Activated gamma-delta T cell treated with Interleukin-2 at 50 U/mL for 16 hours (primary cell): ENCODE results near the gene PCDHAC2.

Experiments
- DNase-seq: peaks from one replicate; pipeline ENCODE4 v3.0.0-alpha.2; 2020

Gene PCDHAC2

DNA sequence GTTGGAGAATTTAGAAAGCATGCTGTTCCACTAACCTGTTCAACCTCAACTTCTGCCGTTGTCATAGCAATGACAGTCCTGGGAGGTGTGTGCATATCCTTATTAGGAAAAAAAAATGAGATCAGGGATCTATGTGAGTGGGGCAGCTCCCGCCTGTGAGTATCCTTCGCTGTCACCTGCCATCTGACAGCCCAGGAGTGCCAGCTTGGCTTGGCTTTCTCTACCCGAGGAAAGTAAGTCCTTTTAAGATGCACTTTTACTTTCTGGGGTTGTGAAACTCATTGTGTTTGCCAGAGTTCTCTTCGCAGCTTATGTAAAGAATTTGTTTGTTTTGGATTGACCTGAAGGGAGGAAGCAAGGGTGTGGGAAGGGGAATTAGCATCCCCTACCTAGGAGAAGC is 21.8 kb downstream of the PCDHAC2 start:
- DNase-seq: no peak

DNA sequence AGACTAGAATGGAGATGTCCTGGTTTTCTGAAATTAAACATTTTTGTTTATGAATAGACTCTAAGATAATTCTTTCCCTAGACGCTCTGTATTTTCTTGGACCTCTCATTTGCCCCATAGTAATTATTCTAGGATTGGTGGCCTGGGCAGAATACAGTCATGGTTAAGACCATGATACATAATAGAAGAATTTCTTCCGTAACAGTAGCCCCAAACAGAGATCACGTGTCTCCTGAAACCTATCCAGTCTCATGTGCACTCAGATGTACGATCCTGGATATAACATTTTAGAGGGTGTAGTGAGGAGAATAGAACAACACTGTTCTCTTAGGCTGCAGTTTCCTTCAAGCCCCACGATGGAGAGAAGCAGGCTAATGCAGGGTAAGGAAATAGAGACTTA is 22.3 kb downstream of the PCDHAC2 start:
- no peak for DNase-seq

DNA sequence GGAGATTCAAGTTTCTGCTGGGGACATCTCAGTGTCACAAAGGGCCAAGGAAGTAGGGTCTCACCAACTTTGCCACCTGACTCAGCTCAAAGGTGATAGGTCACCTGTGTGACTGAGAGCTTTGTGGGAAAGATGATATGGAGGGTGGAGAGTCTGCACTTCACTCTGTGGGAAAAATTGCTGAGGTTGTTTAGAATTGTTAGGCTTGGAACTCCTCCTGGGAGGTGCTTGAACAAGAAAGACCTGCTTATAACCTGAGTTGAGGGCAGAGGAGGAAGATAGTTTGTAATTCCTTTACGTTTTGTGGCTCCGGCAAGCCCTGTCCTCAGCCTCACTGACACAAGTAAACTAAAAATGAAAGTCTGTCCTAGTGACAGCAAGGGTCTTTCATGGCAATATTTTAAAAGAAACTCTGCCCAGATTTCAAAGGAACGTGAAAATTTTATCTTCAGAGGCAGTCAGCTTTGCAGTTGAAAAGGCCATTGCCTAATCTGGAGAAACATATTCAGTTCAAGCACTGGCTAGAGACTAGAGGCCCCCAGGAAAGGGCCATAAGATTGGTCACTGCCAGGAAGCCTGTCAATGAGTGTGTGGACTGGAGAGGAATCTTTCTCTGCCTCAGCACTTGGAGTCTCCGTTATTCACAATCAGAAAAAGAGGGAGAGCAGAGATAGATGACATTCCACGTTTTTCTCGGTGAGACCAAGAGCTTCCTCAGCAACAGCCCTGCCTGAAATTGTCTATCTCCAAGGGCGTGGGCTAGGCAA is 23.2 kb downstream of the PCDHAC2 start:
- no peak for DNase-seq

DNA sequence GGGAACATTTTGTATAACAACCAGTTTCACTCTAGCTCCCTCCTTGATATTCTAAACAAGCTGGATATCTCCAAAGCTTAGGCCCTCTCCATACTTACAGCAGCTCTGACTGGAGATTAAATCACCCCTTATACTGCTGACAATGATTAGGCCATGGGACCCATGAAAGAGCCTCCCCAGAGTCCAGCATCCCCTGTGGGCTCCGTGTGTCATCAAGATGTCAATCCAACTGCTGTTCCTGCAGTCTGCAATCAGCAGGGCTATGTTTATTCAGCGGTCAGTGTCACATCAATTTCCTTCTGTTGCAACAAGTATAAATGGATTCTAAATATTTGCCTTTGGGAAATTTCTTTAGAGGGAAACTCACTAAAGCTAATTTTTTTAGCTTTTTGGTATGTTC is 26.6 kb downstream of the PCDHAC2 start:
- no peak for DNase-seq

DNA sequence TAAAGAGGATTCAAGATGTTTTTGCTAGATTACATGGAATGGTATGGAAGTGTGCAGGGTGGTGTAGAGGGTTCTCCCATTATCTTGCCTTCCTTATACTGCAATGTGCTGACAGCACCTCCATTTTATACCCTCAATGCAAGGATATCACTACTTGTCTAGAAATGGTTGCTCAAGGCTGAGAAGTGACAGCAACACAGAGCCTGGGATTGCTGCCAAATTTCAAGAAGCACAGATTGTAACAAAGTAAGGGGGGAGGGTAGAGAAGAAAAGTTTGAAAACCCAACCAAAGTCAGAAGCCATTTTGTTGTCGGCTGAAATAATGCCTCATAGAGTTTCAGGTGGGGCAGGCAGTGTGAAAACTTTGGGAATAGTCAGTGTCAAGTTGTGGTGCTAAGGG is 29.8 kb downstream of the PCDHAC2 start:
- DNase-seq: no peak

DNA sequence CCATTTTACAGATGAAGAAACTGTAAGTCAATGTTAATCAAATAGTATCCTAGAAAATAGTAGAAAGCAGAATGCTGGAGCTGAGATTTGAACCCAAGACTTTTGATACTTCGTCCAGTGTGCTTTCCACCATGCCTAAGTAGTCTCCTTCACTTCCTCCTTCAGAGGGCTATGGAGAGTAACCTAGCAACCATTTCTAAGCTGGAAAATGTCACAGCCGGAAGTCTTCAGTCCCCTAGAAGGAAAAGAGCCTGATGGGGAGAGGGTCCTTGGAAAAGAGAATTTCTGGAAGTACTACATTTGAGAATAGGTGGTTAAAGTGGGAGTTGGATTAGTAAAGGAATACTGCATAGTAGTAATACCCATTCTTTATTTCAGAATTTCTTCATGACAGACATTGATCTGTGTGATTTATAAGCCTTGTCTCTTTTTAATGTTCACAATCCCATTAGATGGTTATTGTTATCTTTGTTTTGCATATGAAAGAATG is 32.7 kb downstream of the PCDHAC2 start:
- no peak for DNase-seq

DNA sequence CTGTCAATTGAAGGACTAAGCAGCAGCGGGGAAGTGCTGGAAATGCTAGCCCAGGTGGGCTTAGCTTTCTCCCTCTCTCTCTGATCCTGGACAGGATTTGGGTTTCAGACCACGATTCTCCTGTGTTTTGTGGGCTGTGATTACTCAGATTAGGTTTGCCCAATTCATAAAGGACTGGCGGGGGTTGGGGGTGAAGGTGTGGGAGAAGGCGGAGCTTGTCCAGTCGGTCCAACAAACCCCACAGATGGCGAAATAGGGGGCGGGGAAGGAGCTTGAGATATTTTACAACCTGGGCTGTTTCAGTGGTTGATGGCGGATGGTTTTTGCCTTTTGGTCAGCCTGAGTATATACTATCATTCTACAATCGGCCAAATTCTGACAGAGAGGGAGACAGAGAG is 35.2 kb downstream of the PCDHAC2 start:
- no peak for DNase-seq

DNA sequence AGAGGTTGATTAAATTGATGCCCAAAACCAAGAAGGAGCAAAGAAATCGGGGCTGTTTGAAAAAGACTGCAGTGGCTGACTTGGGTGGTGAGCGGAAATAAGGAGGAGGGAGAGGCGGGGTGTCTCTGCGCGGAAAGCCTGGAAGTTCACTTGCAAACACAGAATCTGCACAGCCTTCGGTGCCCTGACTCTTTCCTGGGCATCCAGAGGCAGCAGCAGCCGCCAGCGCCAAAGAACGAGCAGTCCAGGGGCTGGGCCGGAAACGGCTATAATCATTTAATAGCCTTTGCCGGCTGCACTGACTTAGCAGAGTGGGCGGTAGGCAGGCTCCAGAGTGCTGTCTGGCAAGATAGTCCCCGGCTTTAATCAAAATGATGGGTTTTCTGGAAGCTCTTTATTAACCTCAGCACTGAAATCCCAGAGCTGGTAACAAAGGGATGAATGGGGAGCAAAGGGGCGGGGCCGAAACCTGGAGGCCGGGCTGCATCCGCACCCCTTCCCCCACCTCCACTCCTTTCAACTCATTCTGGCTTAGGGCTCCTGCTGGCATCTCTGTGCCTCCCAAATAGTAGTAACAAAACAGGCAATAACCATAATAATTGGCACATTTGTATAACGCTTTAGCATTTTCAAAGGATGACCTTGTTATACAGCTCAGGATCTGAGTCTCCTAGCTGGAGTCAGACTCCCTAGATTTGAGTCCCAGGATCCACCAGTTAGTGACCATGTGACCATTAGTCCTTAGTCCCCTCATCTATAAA is 35.7 kb downstream of the PCDHAC2 start:
- no peak for DNase-seq

DNA sequence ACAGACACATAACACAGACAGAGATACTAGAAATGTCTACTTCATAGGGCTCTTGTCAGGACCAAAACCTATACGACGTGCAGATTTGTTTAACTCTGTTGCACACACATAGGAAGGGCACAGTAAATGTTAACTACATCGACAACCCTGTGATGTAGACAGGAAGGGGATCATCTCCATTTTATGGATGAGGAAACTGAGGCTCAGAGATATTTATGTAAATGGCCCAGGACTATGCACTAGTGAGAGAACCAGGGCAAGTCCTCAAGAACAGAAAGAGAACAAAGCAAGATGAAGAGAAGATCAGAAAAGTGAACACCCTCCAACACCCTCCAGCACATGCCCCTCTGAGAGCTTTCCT is 36.3 kb downstream of the PCDHAC2 start:
- DNase-seq: no peak

DNA sequence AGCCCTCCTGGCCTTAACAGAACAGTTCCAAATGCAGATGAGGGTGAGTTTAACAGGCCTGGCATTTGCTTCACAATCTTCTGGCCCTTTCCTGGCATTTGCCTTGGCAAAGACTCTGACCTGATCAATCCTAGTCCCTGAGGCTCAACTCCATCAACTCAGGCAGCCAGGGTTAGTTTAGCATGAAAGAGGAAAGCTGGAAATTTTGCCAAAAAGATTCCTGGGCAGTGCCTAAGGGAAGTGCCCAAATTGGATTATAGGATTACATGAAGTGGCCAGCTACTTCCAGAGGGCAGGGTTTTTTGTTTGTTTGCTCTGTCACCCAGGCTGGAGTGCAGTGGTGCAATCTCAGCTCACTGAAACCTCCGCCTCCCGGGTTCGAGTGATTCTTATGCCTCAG is 36.8 kb downstream of the PCDHAC2 start:
- no peak for DNase-seq

DNA sequence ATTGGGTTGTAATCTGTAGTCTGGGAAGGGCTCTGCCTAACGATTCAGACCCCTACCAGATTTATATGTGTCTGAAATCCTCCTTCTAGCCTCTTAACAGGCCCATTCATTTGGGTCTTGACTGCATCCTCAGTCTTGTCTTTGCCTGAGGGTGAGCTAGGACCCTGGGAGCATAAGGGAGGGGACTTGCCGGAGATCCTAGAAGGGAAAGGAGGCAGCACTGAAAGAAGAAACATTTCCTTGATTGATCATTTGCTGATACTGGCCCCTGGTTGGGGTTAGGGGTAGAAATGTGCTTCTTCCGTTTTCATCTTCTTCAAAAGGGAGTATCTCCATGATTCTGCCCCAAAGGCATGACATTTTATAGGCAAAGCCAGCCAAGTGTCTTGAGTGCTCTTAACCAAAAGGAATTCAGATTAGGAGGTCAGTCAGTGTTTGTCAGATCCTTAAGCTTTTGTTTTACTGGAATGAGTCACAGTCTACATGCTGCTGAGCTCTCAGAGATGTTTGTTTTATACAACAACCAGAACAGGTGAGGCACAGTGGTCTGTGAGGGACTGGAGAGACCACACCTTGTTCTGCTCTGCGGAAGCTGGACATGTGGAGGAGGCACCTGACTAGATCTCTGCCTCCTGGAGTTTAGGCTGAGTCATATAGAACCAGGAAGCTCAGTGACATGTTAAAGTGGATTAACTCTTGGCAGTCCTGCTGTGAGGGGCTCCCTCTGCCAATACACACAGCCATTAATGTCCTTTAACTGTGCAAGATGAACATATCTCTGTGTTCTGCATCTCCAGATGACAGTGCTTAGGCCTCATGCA is 37.7 kb downstream of the PCDHAC2 start:
- DNase-seq: no peak

DNA sequence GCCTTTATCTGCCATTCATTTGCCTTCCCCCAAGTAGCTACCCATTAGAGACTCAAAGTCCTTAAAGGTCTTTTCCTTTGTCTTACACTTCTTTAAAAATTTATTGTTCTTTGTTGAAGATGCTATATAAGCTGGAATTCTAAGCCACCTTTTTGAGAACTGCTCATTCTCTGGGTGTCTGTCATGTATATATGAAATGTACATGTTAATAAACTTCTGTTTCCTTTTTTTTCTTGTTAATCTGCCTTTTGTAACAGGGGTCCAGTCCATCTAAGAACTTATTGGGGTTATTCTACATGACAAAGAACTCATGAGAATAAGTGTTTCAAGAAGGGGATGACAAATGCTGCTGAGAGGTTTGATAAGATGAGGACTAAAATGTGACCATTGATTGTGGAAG is 41.5 kb downstream of the PCDHAC2 start:
- DNase-seq: no peak

DNA sequence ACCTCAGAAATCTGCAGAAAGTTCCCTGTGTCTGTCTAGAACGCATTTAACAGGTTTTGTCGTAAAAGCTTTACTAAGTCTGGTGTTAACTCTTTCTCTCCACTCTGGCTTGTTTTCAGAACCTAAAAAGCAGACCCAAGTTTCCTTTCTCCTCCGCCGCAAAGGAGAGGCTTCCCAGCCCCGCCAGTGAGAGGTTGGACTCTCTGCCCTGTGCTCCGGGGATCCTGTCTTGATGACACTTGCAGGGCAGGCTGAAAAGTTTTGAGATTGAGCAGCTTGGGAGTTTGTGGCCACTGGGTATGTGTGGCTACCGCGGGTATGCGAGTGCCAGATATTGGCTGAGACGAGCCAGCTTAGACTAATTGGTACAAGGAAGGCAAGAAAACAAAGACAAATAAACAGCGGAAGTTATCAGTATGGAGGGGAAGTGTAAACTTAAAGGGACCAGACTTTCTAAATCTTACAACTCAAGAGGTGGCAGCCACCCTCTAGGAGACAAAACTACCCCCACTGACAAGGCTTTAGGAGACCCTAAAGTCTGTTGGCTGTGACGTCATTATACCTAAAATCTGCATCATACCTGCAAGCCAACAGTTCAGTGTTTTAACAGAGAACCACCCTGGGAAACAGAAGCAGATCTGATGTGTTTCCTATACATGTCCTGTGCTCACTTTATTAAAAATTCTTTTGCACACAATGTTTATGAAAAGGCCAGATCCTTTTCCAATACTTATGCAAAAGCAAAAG is 43.9 kb downstream of the PCDHAC2 start:
- DNase-seq: no peak

DNA sequence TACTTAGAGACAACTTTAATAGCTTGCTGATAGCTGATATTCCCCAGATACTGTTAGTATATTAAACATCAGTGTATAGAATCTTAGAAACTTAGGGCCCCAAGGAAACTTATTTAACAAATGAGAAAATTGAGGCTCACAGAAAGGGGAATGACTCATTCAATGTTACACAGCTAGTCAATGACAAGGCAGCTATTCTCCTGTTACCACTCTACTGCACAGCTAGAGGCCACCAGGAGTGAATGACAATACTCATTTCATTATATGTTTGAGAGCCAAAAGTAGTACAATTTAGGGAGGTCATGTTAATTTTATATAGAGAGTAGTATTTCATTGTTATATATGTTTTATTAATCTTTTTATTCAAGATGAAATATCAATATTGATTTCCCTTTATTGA is 51.7 kb downstream of the PCDHAC2 start:
- DNase-seq: no peak
